Esophagus squamous epithelium (tissue), 4 donors: ENCODE results near the gene STEAP3.

Experiments
- POLR2A ChIP-seq, 4 donors: fragments of 450-650 bp; IDR thresholded peaks; one replicate each; pipeline ENCODE4 v1.6.1; 2017; ENCODE audit warnings: antibody characterized with exemption in 4 of 4, mild to moderate bottlenecking in 4 of 4, moderate library complexity in 3 of 4
- TF ChIP-seq, protein P1 (sequence below), 6 experiments: fragments of 450-650 bp in 4 of 6; fragments of 200-600 bp in 2 of 6; sonication (generic) in 2 of 6; IDR thresholded peaks; one replicate each; pipeline ENCODE4 v1.5.1; 2016 to 2019; ENCODE audit warnings: antibody characterized with exemption in 6 of 6, mild to moderate bottlenecking in 4 of 6, moderate library complexity in 4 of 6

DNA sequence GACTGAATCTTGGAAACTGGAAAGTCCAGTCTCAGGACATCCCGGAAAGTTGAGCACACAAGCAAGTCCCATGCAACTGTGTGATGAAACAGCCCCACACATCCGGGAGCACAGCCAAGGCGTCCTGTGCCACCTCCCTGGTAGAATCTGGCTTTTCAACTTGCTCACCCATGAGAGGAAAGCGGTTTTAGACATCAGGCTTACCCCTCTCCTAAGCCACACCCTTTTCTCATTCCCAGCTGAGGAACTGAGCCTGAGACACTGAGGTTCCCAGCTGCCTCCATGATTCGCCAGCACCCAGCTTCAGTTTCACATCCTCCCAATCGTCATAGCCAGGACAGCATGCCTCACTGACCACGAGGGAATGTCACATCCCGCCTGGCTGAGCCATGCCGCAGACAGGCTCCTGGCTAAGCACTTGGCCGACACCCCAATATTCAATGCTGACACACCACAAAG is 60.3 kb downstream of the STEAP3 start:
- TF ChIP-seq POLR2A (IDR thresholded peaks at IDR 0.05), result no peak
- TF ChIP-seq, protein P1, sequence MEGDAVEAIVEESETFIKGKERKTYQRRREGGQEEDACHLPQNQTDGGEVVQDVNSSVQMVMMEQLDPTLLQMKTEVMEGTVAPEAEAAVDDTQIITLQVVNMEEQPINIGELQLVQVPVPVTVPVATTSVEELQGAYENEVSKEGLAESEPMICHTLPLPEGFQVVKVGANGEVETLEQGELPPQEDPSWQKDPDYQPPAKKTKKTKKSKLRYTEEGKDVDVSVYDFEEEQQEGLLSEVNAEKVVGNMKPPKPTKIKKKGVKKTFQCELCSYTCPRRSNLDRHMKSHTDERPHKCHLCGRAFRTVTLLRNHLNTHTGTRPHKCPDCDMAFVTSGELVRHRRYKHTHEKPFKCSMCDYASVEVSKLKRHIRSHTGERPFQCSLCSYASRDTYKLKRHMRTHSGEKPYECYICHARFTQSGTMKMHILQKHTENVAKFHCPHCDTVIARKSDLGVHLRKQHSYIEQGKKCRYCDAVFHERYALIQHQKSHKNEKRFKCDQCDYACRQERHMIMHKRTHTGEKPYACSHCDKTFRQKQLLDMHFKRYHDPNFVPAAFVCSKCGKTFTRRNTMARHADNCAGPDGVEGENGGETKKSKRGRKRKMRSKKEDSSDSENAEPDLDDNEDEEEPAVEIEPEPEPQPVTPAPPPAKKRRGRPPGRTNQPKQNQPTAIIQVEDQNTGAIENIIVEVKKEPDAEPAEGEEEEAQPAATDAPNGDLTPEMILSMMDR (IDR thresholded peaks at IDR 0.05), result no peak
